WERI-Rb-1 (cell line): ENCODE data around the gene RBP4.

Source experiments
- DNase-seq: peaks from one replicate; pipeline ENCODE4 v3.0.0-alpha.2; 2020
- H3K27ac ChIP-seq: fragments of 250-450 bp; sonication (Bioruptor Pico); 2 replicates; pipeline ENCODE4 v1.5.1; 2020; ENCODE audit warnings: mild to moderate bottlenecking, moderate library complexity
- H3K27me3 ChIP-seq: fragments of 250-450 bp; sonication (Bioruptor Pico); 2 replicates; pipeline ENCODE4 v1.5.1; 2021; ENCODE audit warnings: mild to moderate bottlenecking, low read depth, moderate library complexity; ENCODE audit not compliant: insufficient read depth, severe bottlenecking
- H3K36me3 ChIP-seq: fragments of 250-450 bp; sonication (Bioruptor Pico); 2 replicates; pipeline ENCODE4 v1.5.1; 2020; ENCODE audit warnings: mild to moderate bottlenecking, moderate library complexity
- H3K4me3 ChIP-seq: 2 replicates; pipeline ENCODE4 v1.5.1; 2011; ENCODE audit warnings: low read depth, mild to moderate bottlenecking, control low read depth, low read length
- H3K9me3 ChIP-seq: fragments of 250-450 bp; sonication (Bioruptor Pico); 2 replicates; pipeline ENCODE4 v1.5.1; 2021; ENCODE audit warnings: mild to moderate bottlenecking, moderate library complexity; ENCODE audit not compliant: severe bottlenecking
- TF ChIP-seq, protein P1 (sequence below): IDR thresholded peaks from 2 replicates; pipeline ENCODE4 v1.5.1; 2011; ENCODE audit warnings: low read depth, mild to moderate bottlenecking, control low read depth, inconsistent platforms, low read length

The RBP4 gene

DNA sequence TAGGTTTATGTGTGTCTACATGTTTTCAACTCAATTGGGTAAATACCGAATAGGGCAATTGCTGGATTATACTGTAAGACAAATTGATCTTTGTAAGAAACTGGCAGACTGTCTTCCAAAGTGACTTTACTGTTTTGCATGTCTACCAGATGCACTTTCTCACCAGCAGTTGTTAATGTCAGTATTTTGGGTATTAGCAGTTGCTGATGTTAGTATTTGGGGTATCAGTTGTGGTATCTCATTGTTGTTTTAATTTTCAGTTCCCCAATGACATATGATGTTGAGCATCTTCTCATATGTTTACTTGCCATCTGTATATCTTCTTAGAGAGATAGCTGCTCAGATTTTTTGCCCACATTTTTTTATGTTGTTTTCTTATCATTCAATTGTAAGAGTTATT lies 21.9 kb upstream of the RBP4 start:
- TF ChIP-seq, protein P1, sequence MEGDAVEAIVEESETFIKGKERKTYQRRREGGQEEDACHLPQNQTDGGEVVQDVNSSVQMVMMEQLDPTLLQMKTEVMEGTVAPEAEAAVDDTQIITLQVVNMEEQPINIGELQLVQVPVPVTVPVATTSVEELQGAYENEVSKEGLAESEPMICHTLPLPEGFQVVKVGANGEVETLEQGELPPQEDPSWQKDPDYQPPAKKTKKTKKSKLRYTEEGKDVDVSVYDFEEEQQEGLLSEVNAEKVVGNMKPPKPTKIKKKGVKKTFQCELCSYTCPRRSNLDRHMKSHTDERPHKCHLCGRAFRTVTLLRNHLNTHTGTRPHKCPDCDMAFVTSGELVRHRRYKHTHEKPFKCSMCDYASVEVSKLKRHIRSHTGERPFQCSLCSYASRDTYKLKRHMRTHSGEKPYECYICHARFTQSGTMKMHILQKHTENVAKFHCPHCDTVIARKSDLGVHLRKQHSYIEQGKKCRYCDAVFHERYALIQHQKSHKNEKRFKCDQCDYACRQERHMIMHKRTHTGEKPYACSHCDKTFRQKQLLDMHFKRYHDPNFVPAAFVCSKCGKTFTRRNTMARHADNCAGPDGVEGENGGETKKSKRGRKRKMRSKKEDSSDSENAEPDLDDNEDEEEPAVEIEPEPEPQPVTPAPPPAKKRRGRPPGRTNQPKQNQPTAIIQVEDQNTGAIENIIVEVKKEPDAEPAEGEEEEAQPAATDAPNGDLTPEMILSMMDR: no peak
- Histone ChIP-seq H3K27me3 (no peaks in the 10 kb centered on the region), H3K9me3 (no peaks in the 10 kb centered on the region), H3K36me3 (peaks cover 13% of the 10 kb centered on the region), H3K4me3 (no peak overlapping the region), H3K27ac (no peak overlapping the region)
- no peak for DNase-seq

DNA sequence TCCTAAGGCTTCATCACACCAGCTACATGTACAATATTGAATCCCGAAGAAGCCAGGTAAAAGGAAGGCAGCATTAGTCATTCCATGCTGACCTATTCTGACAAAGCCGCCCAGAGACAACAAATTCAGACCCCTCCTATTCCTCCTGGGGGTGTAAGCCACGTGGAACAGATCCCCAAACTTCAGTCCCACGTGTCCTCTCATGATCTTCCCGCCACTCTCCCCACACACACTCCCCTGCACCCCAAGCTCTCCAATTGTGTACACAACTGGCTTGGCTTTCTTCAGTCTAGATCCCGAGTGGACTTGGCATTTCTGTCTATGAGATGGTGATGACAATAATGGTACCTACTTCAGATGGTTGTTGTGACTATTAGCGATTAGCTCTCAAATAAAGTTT lies 19.9 kb upstream of the RBP4 start:
- H3K9me3 ChIP-seq: no peaks in the 10 kb centered on the region
- no peak overlapping the region for H3K27ac ChIP-seq
- H3K27me3 ChIP-seq: no peaks in the 10 kb centered on the region
- H3K36me3 ChIP-seq: peaks cover 13% of the 10 kb centered on the region
- TF ChIP-seq, protein P1: no peak
- DNase-seq: no peak
- H3K4me3 ChIP-seq: no peak overlapping the region

DNA sequence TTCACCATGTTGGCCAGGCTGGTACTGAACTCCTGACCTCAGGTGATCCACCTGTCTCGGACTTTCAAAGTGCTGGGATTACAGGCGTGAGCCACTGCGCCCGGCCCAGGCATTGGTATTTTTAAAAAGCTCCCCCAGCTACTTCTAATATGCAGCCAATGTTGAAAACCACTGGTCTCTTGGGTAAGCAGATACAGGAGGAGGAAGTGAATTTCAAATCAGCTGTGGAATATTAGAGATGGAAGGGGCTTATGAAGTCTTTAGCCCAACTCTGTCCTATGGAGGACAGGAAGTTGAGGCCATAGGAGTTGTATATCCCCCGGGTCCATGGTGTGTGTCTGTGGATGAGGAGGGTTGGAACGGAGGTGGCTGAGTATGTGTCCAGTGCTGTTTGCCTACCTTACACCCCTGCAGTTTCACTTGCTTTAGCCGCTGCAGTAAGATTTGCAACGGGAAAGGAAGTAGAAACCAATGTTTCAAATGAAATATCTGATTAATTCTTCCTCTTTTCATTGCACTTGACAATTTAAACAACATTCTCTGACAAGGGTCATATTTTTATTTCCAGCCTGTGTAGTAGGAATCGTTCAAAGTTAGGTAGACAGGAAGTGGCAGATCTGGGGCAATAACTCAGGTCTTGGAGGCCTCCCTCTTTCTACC lies 14.7 kb upstream of the RBP4 start:
- Histone ChIP-seq H3K27ac (peak overlapping the region; percentile 88), H3K27me3 (no peaks in the 10 kb centered on the region), H3K4me3 (no peak overlapping the region), H3K9me3 (no peaks in the 10 kb centered on the region), H3K36me3 (no peaks in the 10 kb centered on the region)
- TF ChIP-seq, protein P1: no peak
- no peak for DNase-seq

DNA sequence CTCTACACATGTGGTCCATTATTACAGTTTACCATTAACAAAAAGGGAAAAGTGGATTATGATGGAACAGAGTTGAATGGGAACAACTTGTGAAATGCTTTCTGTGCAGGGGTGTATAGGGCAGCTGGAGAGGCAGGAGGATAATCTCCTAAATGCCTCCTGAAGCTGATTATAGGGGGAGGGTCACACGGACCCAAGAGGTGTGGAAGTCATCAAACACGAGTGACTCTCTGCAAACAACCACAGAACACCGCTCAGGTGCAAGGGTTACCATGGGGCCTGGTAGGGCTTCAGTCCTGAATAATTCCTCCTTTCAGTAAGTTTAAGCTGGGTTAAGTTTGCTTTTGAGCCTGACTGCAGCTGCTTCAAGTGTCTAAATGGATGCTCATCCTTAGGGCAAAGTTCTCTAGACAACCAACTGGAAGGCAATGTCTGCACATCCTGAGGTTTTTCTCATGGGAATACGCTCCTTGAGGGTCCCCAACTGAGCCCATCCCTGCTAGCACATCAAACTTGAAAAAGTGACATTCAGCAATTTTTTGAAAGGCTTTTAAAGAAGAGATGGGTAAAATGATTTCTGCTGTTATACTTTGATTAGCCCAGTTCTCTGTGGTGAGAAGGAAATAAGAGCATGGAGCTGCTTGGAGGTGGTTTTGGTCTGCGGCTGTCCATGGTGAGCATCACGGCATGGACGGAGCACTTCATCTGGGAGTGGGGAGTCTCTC lies 13.2 kb upstream of the RBP4 start:
- DNase-seq: peak; percentile 82
- H3K27me3 ChIP-seq: no peaks in the 10 kb centered on the region
- TF ChIP-seq, protein P1: no peak
- H3K27ac ChIP-seq: peak overlapping the region; percentile 88
- H3K4me3 ChIP-seq: peak overlapping the region; percentile 45
- H3K36me3 ChIP-seq: no peaks in the 10 kb centered on the region
- no peaks in the 10 kb centered on the region for H3K9me3 ChIP-seq

DNA sequence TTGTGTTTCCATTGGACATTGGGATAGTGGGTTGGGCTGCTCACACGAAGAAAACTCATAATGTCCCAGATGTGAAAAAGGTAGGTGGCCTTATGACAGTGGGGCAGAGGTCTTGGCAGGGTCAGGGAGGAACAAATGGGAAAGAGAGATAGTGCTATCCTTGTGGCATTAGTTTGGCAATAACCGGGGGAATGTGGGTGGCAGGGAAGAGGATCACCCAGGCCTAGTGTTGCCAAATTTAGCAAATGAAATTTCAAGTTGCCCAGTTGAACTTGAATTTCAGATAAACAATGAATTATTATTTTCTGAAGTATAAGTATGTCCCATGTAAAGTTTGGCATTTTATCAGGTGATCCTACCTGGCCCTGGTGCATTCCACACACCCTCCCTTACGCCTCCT lies 12.1 kb upstream of the RBP4 start:
- TF ChIP-seq, protein P1: no peak
- Histone ChIP-seq H3K27ac (peak overlapping the region; percentile 88), H3K27me3 (no peaks in the 10 kb centered on the region), H3K36me3 (no peaks in the 10 kb centered on the region), H3K4me3 (peak overlapping the region; percentile 45), H3K9me3 (no peaks in the 10 kb centered on the region)
- no peak for DNase-seq
